Caco-2 (cell line): Measurements from ENCODE around the gene PLEKHG4. TPM values are rescaled to one million over a fixed set of nuclear protein-coding genes. Genes with fewer than 3 reads are reported as not detected.

Experiments
- BruUV-seq: library from RNA; stranded (reverse); fragments of 400-500 nt; replicated peaks from 2 replicates; lab custom pipeline; 2021; lab: Mats Ljungman, UMichigan
- CTCF ChIA-PET: fragments of 300-600 bp; sonication (Branson Sonifier 250); formaldehyde crosslinking; loops from one replicate; lab custom pipeline; 2022; ENCODE audit warnings: antibody characterized with exemption; lab: Charles Lee
- POLR2A ChIA-PET: fragments of 300-600 bp; sonication (Branson Sonifier 250); formaldehyde crosslinking; loops from one replicate; lab custom pipeline; 2022; ENCODE audit warnings: antibody characterized with exemption; lab: Charles Lee
- DNase-seq, 2 experiments: peaks; one replicate each; pipeline versions ENCODE4 v3.0.0 to v3.0.0-alpha.2; 2020 to 2022
- H3K27me3 ChIP-seq: replicated peaks from 2 replicates; pipeline ENCODE4 v1.6.0; 2011; ENCODE audit warnings: low read length; ENCODE audit not compliant: control insufficient read depth, insufficient read depth
- H3K36me3 ChIP-seq: 2 replicates; pipeline ENCODE4 v1.5.1; 2011; ENCODE audit warnings: low read length; ENCODE audit not compliant: control insufficient read depth, insufficient read depth
- H3K4me1 ChIP-seq: fragments of 250-450 bp; sonication (Bioruptor Pico); 2 replicates; pipeline ENCODE4 v1.5.1; 2020; ENCODE audit warnings: mild to moderate bottlenecking
- H3K4me3 ChIP-seq: 2 replicates; pipeline ENCODE4 v1.5.1; 2011; ENCODE audit warnings: low read depth, mild to moderate bottlenecking, control low read depth, low read length
- H3K9me3 ChIP-seq: fragments of 250-450 bp; sonication (Bioruptor Pico); 2 replicates; pipeline ENCODE4 v1.5.1; 2020; ENCODE audit warnings: mild to moderate bottlenecking, moderate library complexity
- H3K27ac Mint-ChIP-seq: one replicate; pipeline ENCODE4 v1.8.0; 2022; ENCODE audit warnings: mixed read lengths; ENCODE audit not compliant: unreplicated experiment
- H3K27me3 Mint-ChIP-seq: one replicate; pipeline ENCODE4 v1.8.0; 2022; ENCODE audit warnings: mixed read lengths; ENCODE audit not compliant: insufficient read depth, unreplicated experiment
- H3K36me3 Mint-ChIP-seq: one replicate; pipeline ENCODE4 v1.8.0; 2022; ENCODE audit warnings: mild to moderate bottlenecking, mixed read lengths; ENCODE audit not compliant: insufficient read depth, unreplicated experiment
- H3K4me1 Mint-ChIP-seq: one replicate; pipeline ENCODE4 v1.8.0; 2022; ENCODE audit warnings: low read depth, mixed read lengths; ENCODE audit not compliant: unreplicated experiment
- H3K4me3 Mint-ChIP-seq: one replicate; pipeline ENCODE4 v1.8.0; 2022; ENCODE audit warnings: mild to moderate bottlenecking, moderate library complexity, mixed read lengths; ENCODE audit not compliant: unreplicated experiment
- H3K9me3 Mint-ChIP-seq: one replicate; pipeline ENCODE4 v1.8.0; 2022; ENCODE audit warnings: mixed read lengths; ENCODE audit not compliant: unreplicated experiment
- intact Hi-C: fragments of 100-400 bp; cut with micrococcal nuclease; formaldehyde crosslinking; loops from one replicate; pipeline ENCODE4 v1.10.0; 2022; ENCODE audit not compliant: unreplicated experiment
- total RNA-seq: library from RNA; stranded (reverse); gene quantifications from 2 replicates; pipeline ENCODE4 v1.2.3, GENCODE V29; 2022
- TF ChIP-seq, protein P1 (sequence below), 2 experiments: fragments of 200-600 bp in 1 of 2; IDR thresholded peaks; 1 replicate in 1 of 2; 2 replicates in 1 of 2; pipeline versions ENCODE4 v1.5.1 to v1.8.0; 2011 to 2022; ENCODE audit warnings: antibody characterized with exemption in 1 of 2, control low read depth in 1 of 2, inconsistent platforms in 1 of 2, low read depth in 1 of 2, low read length in 1 of 2, mild to moderate bottlenecking in 1 of 2, moderate library complexity in 1 of 2; ENCODE audit not compliant: insufficient read depth in 1 of 2, severe bottlenecking in 1 of 2, unreplicated experiment in 1 of 2

PLEKHG4 gene
- total RNA-seq, 1 experiment from 2014 or later: 91.0 TPM

DNA sequence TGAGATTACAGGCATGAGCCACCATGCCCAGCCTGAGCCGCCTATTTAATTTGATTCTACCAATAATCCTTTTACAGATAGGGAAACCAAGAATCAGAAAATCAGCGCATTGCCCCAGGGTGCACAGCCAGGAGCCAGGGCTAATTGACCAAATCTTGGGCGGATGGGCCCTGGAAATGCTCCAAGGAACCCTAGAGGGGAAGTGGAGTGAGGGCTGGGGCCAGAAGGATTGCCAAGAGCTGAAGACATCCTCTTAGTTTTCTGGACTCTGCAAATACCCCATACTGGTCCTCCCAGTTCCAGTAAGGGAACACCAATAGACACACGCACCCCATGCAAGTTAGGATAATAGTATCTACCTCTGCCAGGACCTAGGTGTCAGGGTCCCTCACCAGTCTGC lies 35.9 kb upstream of the PLEKHG4 start:
- no peak overlapping the region for H3K4me3 ChIP-seq
- no peaks in the 10 kb centered on the region for H3K9me3 Mint-ChIP-seq
- H3K36me3 ChIP-seq: no peaks in the 10 kb centered on the region
- H3K27ac Mint-ChIP-seq: no peak overlapping the region
- DNase-seq: no peak
- H3K4me1 Mint-ChIP-seq: peaks cover 41% of the 10 kb centered on the region
- ChIA-PET POLR2A (no interaction called here), CTCF (no interaction called here)
- peaks cover 46% of the 10 kb centered on the region for H3K4me1 ChIP-seq
- BruUV-seq: no TSS peak
- no peaks in the 10 kb centered on the region for H3K9me3 ChIP-seq
- no peaks in the 10 kb centered on the region for H3K27me3 ChIP-seq
- intact Hi-C loops: no loop called here
- no peak overlapping the region for H3K4me3 Mint-ChIP-seq
- H3K36me3 Mint-ChIP-seq: peaks cover 39% of the 10 kb centered on the region
- TF ChIP-seq, protein P1, sequence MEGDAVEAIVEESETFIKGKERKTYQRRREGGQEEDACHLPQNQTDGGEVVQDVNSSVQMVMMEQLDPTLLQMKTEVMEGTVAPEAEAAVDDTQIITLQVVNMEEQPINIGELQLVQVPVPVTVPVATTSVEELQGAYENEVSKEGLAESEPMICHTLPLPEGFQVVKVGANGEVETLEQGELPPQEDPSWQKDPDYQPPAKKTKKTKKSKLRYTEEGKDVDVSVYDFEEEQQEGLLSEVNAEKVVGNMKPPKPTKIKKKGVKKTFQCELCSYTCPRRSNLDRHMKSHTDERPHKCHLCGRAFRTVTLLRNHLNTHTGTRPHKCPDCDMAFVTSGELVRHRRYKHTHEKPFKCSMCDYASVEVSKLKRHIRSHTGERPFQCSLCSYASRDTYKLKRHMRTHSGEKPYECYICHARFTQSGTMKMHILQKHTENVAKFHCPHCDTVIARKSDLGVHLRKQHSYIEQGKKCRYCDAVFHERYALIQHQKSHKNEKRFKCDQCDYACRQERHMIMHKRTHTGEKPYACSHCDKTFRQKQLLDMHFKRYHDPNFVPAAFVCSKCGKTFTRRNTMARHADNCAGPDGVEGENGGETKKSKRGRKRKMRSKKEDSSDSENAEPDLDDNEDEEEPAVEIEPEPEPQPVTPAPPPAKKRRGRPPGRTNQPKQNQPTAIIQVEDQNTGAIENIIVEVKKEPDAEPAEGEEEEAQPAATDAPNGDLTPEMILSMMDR (IDR thresholded peaks at IDR 0.05; ENCODE audit: insufficient read depth in 1 of 2, low read depth in 1 of 2, low read length in 1 of 2, severe bottlenecking in 1 of 2, unreplicated experiment in 1 of 2): no peak
- peaks cover 6% of the 10 kb centered on the region for H3K27me3 Mint-ChIP-seq

DNA sequence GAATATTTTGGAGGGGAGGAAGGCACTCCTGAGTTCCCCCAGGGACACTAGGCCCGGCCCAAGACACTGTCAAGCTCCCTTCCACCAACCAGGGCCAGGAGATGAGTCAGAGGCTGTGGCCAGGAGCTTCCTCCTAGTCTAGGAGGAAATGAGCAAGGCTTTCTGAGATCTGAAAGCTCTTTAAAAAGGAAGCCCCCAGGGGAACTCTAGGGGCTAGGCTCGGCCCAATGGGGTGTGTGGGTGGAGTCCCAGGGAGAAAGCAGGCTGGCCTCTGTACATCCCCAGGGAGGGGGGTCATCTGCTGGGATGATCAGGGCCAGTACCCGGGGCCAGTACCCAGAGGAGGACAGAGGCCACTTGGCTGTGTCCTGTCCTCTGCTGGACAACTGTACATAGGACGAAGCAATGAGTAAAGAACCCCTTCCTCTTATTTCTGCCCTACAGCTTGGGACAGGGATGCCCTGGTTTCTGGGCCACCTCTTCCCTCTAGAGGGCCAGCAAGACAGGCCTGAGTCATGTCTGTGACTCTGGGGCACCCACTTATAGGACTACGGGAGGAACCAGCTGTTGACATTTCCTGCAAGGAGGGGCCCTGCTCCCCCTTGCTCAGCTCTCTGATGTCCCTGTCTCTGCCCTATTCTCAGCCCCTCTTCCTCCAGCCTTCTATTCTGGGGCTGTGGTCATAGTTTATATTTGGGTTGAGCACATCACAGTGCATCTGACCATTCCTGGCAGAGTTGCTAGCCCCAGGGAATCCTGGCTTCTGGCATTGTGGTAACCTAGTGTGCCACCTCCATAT lies 34.7 kb upstream of the PLEKHG4 start:
- no peak for DNase-seq
- Histone ChIP-seq H3K27me3 (peaks cover 5% of the 10 kb centered on the region), H3K4me1 (peaks cover 46% of the 10 kb centered on the region), H3K36me3 (no peaks in the 10 kb centered on the region), H3K4me3 (no peak overlapping the region; the same call in 1 of the 2 replicates), H3K9me3 (no peaks in the 10 kb centered on the region)
- H3K27me3 Mint-ChIP-seq: peaks cover 10% of the 10 kb centered on the region
- BruUV-seq: no TSS peak
- POLR2A ChIA-PET: interaction anchor here (3.5 kb wide), 1 partner anchor 18 kb away, joined by 55 read pairs; the partner anchor contains the start of gene TMEM208
- H3K4me1 Mint-ChIP-seq: peaks cover 47% of the 10 kb centered on the region
- peak overlapping the region; percentile 87 for H3K27ac Mint-ChIP-seq
- CTCF ChIA-PET: interaction anchor here (0.7 to 4.2 kb wide), 3 partner anchors 29 to 226 kb away, joined by 3 to 24 read pairs (median 5); partner anchors contain the start of gene ELMO3
- peak overlapping the region; percentile 95 for H3K4me3 Mint-ChIP-seq
- TF ChIP-seq, protein P1 (IDR thresholded peaks at IDR 0.05; ENCODE audit: insufficient read depth in 1 of 2, low read depth in 1 of 2, low read length in 1 of 2, severe bottlenecking in 1 of 2, unreplicated experiment in 1 of 2): no peak
- no peaks in the 10 kb centered on the region for H3K9me3 Mint-ChIP-seq
- peaks cover 36% of the 10 kb centered on the region for H3K36me3 Mint-ChIP-seq
- intact Hi-C loops: no loop called here

DNA sequence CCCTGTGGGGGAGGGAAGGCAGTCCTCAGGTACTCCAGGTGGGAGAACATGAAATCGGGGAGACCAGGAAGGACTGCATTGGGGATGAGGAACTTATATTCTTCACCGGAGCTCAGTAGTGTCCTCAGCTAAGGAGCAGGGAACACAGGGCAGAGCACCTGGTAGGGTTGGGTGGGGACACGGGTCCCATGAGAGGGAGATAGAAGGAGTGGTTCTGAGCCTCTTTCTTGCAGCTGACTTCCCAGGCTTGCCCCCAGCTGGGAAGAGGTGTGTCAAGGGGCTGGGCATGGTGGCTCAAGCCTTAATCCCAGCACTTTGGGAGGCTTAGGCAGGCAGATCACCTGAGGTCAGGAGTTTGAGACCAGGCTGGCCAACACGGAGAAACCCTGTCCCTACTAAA lies 34.1 kb upstream of the PLEKHG4 start:
- ChIA-PET CTCF (interaction anchor here (0.7 to 4.2 kb wide), 2 partner anchors 30 to 47 kb away, joined by 5 to 24 read pairs; partner anchors contain the start of gene ELMO3), POLR2A (interaction anchor here (3.5 kb wide), 1 partner anchor 18 kb away, joined by 55 read pairs; the partner anchor contains the start of gene TMEM208)
- TSS peak; percentile 54 for BruUV-seq
- Histone ChIP-seq H3K36me3 (no peaks in the 10 kb centered on the region), H3K9me3 (no peaks in the 10 kb centered on the region), H3K4me1 (peaks cover 46% of the 10 kb centered on the region), H3K27me3 (peaks cover 5% of the 10 kb centered on the region), H3K4me3 (peak overlapping the region; percentile 72)
- TF ChIP-seq, protein P1 (IDR thresholded peaks at IDR 0.05; ENCODE audit: insufficient read depth in 1 of 2, low read depth in 1 of 2, low read length in 1 of 2, severe bottlenecking in 1 of 2, unreplicated experiment in 1 of 2): no peak
- H3K4me1 Mint-ChIP-seq: peaks cover 51% of the 10 kb centered on the region
- peaks cover 16% of the 10 kb centered on the region for H3K27me3 Mint-ChIP-seq
- no peaks in the 10 kb centered on the region for H3K9me3 Mint-ChIP-seq
- H3K4me3 Mint-ChIP-seq: peak overlapping the region; percentile 95
- H3K27ac Mint-ChIP-seq: peak overlapping the region; percentile 87
- intact Hi-C loops: no loop called here
- peaks cover 36% of the 10 kb centered on the region for H3K36me3 Mint-ChIP-seq
- DNase-seq: no peak
